DOHH2 (cell line): ENCODE data around the gene BHLHE40.

Experiments used
- H3F3A ChIP-seq: fragments of 200-600 bp; sonication (generic), shearing (Covaris generic); 2 replicates; pipeline ENCODE4 v1.6.0; 2016; ENCODE audit warnings: antibody characterized with exemption, mild to moderate bottlenecking; ENCODE audit not compliant: control insufficient read depth, insufficient read depth
- H3K27ac ChIP-seq: fragments of 200-600 bp; sonication (generic); 2 replicates; pipeline ENCODE4 v1.5.1; 2014; ENCODE audit warnings: low read depth, mild to moderate bottlenecking, low read length, moderate library complexity
- H3K27me3 ChIP-seq: fragments of 200-600 bp; sonication (generic); 2 replicates; pipeline ENCODE4 v1.6.1; 2014; ENCODE audit warnings: mild to moderate bottlenecking, low read length, mixed read lengths; ENCODE audit not compliant: control insufficient read depth
- H3K36me3 ChIP-seq: fragments of 200-600 bp; sonication (generic); 2 replicates; pipeline ENCODE4 v1.6.1; 2014; ENCODE audit warnings: mild to moderate bottlenecking, low read length, moderate library complexity, mixed read lengths; ENCODE audit not compliant: control insufficient read depth
- H3K4me1 ChIP-seq: fragments of 200-600 bp; sonication (generic); 2 replicates; pipeline ENCODE4 v1.6.1; 2014; ENCODE audit warnings: mild to moderate bottlenecking, low read length, mixed read lengths; ENCODE audit not compliant: control insufficient read depth
- H3K4me2 ChIP-seq: fragments of 200-600 bp; sonication (generic); 2 replicates; pipeline ENCODE4 v1.6.0; 2014; ENCODE audit warnings: mild to moderate bottlenecking, low read length, moderate library complexity
- H3K4me3 ChIP-seq: fragments of 200-600 bp; sonication (generic); 2 replicates; pipeline ENCODE4 v1.5.1; 2014; ENCODE audit warnings: mild to moderate bottlenecking, low read length, mixed read lengths
- H3K79me2 ChIP-seq: fragments of 200-600 bp; sonication (generic); 2 replicates; pipeline ENCODE4 v1.6.1; 2014; ENCODE audit warnings: mild to moderate bottlenecking, low read length, mixed read lengths; ENCODE audit not compliant: control insufficient read depth
- H3K9me2 ChIP-seq: fragments of 200-600 bp; sonication (generic); replicated peaks from 2 replicates; pipeline ENCODE4 v1.6.1; 2014; ENCODE audit warnings: mild to moderate bottlenecking, low read length, mixed read lengths; ENCODE audit not compliant: control insufficient read depth
- H3K9me3 ChIP-seq: fragments of 200-600 bp; sonication (generic); 2 replicates; pipeline ENCODE4 v1.6.1; 2014; ENCODE audit warnings: antibody characterized with exemption, low read length, mixed read lengths; ENCODE audit not compliant: control insufficient read depth, insufficient read depth
- H4K20me1 ChIP-seq: fragments of 200-600 bp; sonication (generic); 2 replicates; pipeline ENCODE4 v1.6.0; 2014; ENCODE audit warnings: low read depth, mild to moderate bottlenecking, antibody characterized with exemption, low read length, moderate library complexity; ENCODE audit not compliant: control insufficient read depth, insufficient read depth
- EZH2phosphoT487 ChIP-seq: fragments of 200-600 bp; sonication (generic); IDR thresholded peaks from 2 replicates; pipeline ENCODE4 v1.6.1; 2017; ENCODE audit warnings: borderline replicate concordance, mild to moderate bottlenecking, antibody characterized with exemption, low read length, moderate library complexity, mixed read lengths
- TF ChIP-seq, protein P1 (sequence below): fragments of 200-600 bp; sonication (generic); IDR thresholded peaks from one replicate; pipeline ENCODE4 v1.5.1; 2014; ENCODE audit warnings: antibody characterized with exemption, mild to moderate bottlenecking, low read depth, low read length; ENCODE audit not compliant: poor library complexity, severe bottlenecking

The BHLHE40 gene

GRCh38 chr3:5001805-5002173 lies 22.6 kb downstream of the BHLHE40 start:
- TF ChIP-seq EZH2phosphoT487 = no peak
- TF ChIP-seq, protein P1, sequence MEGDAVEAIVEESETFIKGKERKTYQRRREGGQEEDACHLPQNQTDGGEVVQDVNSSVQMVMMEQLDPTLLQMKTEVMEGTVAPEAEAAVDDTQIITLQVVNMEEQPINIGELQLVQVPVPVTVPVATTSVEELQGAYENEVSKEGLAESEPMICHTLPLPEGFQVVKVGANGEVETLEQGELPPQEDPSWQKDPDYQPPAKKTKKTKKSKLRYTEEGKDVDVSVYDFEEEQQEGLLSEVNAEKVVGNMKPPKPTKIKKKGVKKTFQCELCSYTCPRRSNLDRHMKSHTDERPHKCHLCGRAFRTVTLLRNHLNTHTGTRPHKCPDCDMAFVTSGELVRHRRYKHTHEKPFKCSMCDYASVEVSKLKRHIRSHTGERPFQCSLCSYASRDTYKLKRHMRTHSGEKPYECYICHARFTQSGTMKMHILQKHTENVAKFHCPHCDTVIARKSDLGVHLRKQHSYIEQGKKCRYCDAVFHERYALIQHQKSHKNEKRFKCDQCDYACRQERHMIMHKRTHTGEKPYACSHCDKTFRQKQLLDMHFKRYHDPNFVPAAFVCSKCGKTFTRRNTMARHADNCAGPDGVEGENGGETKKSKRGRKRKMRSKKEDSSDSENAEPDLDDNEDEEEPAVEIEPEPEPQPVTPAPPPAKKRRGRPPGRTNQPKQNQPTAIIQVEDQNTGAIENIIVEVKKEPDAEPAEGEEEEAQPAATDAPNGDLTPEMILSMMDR = no peak
- Histone ChIP-seq H3K9me2 (no peaks in the 10 kb centered on the region), H3K36me3 (no peaks in the 10 kb centered on the region), H4K20me1 (0 out of 2 replicates have a peak, but pooled peaks cover 2% of the 10 kb centered on the region), H3K4me2 (no peak overlapping the region), H3K4me1 (peaks cover 2% of the 10 kb centered on the region; the same call in 1 of the 2 replicates), H3F3A (no peaks in the 10 kb centered on the region), H3K27me3 (peaks cover 44% of the 10 kb centered on the region), H3K9me3 (no peaks in the 10 kb centered on the region), H3K4me3 (no peak overlapping the region), H3K27ac (no peak overlapping the region), H3K79me2 (no peaks in the 10 kb centered on the region)

GRCh38 chr3:5002174-5002870 lies 23.1 kb downstream of the BHLHE40 start:
- Histone ChIP-seq H4K20me1 (0 out of 2 replicates have a peak, but pooled peaks cover 3% of the 10 kb centered on the region), H3K9me2 (no peaks in the 10 kb centered on the region), H3K27me3 (peaks cover 47% of the 10 kb centered on the region), H3K4me1 (peaks cover 6% of the 10 kb centered on the region), H3K4me3 (no peak overlapping the region), H3K36me3 (no peaks in the 10 kb centered on the region), H3K79me2 (no peaks in the 10 kb centered on the region), H3K27ac (no peak overlapping the region), H3K9me3 (no peaks in the 10 kb centered on the region), H3F3A (no peaks in the 10 kb centered on the region), H3K4me2 (no peak overlapping the region)
- no peak for TF ChIP-seq EZH2phosphoT487
- TF ChIP-seq, protein P1 = no peak

DNA sequence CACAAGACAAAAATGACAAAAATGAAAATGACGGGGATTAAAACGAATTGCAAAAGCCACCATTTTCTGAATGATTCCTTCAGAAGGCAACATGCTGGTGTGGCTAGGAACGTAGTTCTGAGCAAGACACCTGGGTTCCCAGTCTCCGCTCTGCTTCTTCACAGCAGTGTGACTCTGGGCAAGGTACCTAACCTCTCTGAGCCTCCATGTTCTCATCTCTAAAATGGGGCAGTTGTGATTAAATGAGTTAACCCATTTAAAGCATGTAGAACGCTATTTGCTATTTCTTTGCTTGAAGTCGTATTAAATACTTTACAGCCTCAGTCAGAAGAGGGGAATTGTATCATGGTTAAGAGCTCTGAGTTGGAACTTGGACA lies 23.6 kb downstream of the BHLHE40 start:
- H3K36me3 ChIP-seq = no peaks in the 10 kb centered on the region
- H3K9me3 ChIP-seq = no peaks in the 10 kb centered on the region
- no peak overlapping the region for H3K4me2 ChIP-seq
- peaks cover 12% of the 10 kb centered on the region for H3K4me1 ChIP-seq
- no peak overlapping the region for H3K4me3 ChIP-seq
- H3K79me2 ChIP-seq = no peaks in the 10 kb centered on the region
- peaks cover 52% of the 10 kb centered on the region for H3K27me3 ChIP-seq
- H4K20me1 ChIP-seq = 0 out of 2 replicates have a peak, but pooled peaks cover 3% of the 10 kb centered on the region
- TF ChIP-seq, protein P1 = no peak
- TF ChIP-seq EZH2phosphoT487 = no peak
- H3K9me2 ChIP-seq = no peaks in the 10 kb centered on the region
- H3K27ac ChIP-seq = no peak overlapping the region
- H3F3A ChIP-seq = no peaks in the 10 kb centered on the region
